GM03348 (cell line): ENCODE measurements around the gene CUEDC1.

Experiments
- DNase-seq: peaks from one replicate; pipeline ENCODE4 v3.0.0; 2012; ENCODE audit warnings: low spot score

The CUEDC1 gene

GRCh38 chr17:57874434-57875289, 80.5 kb downstream of the CUEDC1 start:
- DNase-seq = peak; percentile 90

- DNase-seq = no peak
These were observed 81.2 kb downstream of the CUEDC1 start for GRCh38 chr17:57874058-57874419.

GRCh38 chr17:57873261-57874057, 81.8 kb downstream of the CUEDC1 start:
- DNase-seq = no peak

- DNase-seq = no peak
These were observed 82.7 kb downstream of the CUEDC1 start for GRCh38 chr17:57872536-57872935.

GRCh38 chr17:57871863-57872262, 83.3 kb downstream of the CUEDC1 start:
- DNase-seq = no peak

GRCh38 chr17:57871155-57871554, 84.1 kb downstream of the CUEDC1 start:
- no peak for DNase-seq

GRCh38 chr17:57870283-57870635, 85.0 kb downstream of the CUEDC1 start:
- no peak for DNase-seq

- DNase-seq = peak; percentile 87
These were observed 85.5 kb downstream of the CUEDC1 start for GRCh38 chr17:57869617-57870282.

GRCh38 chr17:57868910-57869616, 86.1 kb downstream of the CUEDC1 start:
- DNase-seq = no peak

- DNase-seq = peak; percentile 93
These were observed 87.0 kb downstream of the CUEDC1 start for GRCh38 chr17:57868007-57868909.

- no peak for DNase-seq
These were observed 88.1 kb downstream of the CUEDC1 start for GRCh38 chr17:57867126-57867525.

GRCh38 chr17:57866723-57867122, 88.5 kb downstream of the CUEDC1 start:
- DNase-seq = no peak

GRCh38 chr17:57866319-57866718, 88.9 kb downstream of the CUEDC1 start:
- no peak for DNase-seq

GRCh38 chr17:57864273-57864672, 90.9 kb downstream of the CUEDC1 start:
- no peak for DNase-seq

GRCh38 chr17:57862694-57863667, 92.2 kb downstream of the CUEDC1 start:
- DNase-seq = no peak

- peak; percentile 73 for DNase-seq
These were observed 93.2 kb downstream of the CUEDC1 start for GRCh38 chr17:57861790-57862693.

GRCh38 chr17:57861000-57861789, 94.0 kb downstream of the CUEDC1 start:
- DNase-seq = peak; percentile 44

- no peak for DNase-seq
These were observed 94.7 kb downstream of the CUEDC1 start for GRCh38 chr17:57860414-57860999.
